ENCODE measurements around the gene MARCHF2.

Gene MARCHF2

GRCh38 chr19:8446061-8446709, 33.1 kb downstream of the MARCHF2 start:
- Histone ChIP-seq H3K27ac (ENCODE audit: extremely low read depth, low read depth, low read length) (peak overlapping the region; percentile 88; the same call in 1 of the 2 replicates), H3K36me3 (ENCODE audit: control insufficient read depth in 2 of 2, insufficient read depth in 1 of 2, low read length in 2 of 2) (peaks cover 0 to 22% of the 10 kb centered on the region in 2 experiments; a peak in 2 of 3 replicates)

GRCh38 chr19:8449830-8450229, 36.7 kb downstream of the MARCHF2 start:
- ChIA-PET POLR2A (interaction anchor here (0.8 to 7.0 kb wide), 3 partner anchors 26 to 64 kb away, joined by 4 to 47 read pairs (median 5); partner anchors contain the start of genes MARCHF2 and ZNF414), CTCF (interaction anchor here (0.6 to 1.1 kb wide), 2 partner anchors 56 to 95 kb away, joined by 3 to 4 read pairs; no protein-coding TSS in a partner anchor)
- peaks cover 35% of the 10 kb centered on the region for H3K4me1 ChIP-seq (ENCODE audit: control insufficient read depth, insufficient read depth, low read length)
- peaks cover 12 to 49% of the 10 kb centered on the region in 2 experiments for H3K36me3 ChIP-seq (ENCODE audit: control insufficient read depth in 2 of 2, insufficient read depth in 1 of 2, low read length in 2 of 2)
- no peaks in the 10 kb centered on the region for H3K9me3 ChIP-seq (ENCODE audit: control insufficient read depth, insufficient read depth, low read depth, low read length)
- 0 out of 2 replicates have a peak, but pooled peaks have one; percentile 37 for TF ChIP-seq ZBTB6 (tag by site-specific recombination; IDR thresholded peaks at IDR 0.05)
- no peak for TF ChIP-seq ZNF843 (tag by site-specific recombination; IDR thresholded peaks at IDR 0.05)
- peak; percentile 60 for TF ChIP-seq ZNF600 (tag by site-specific recombination; IDR thresholded peaks at IDR 0.05)
- no peak for TF ChIP-seq ZNF580 (tag by site-specific recombination; IDR thresholded peaks at IDR 0.05)
- no peak overlapping the region; the same call in 1 of the 2 replicates for H3K27ac ChIP-seq (ENCODE audit: extremely low read depth, low read depth, low read length)
- no peak overlapping the region for H3K4me3 ChIP-seq (ENCODE audit: low read depth, low read length)

More at GRCh38 chr19:8446061-8446709, 33.1 kb downstream of the MARCHF2 start:
- Histone ChIP-seq H3K9me3 (ENCODE audit: control insufficient read depth, insufficient read depth, low read depth, low read length) (no peaks in the 10 kb centered on the region), H3K4me1 (ENCODE audit: control insufficient read depth, insufficient read depth, low read length) (peaks cover 14% of the 10 kb centered on the region), H3K4me3 (ENCODE audit: low read depth, low read length) (peak overlapping the region; percentile 95)
- TF ChIP-seq ZNF580 (tag by site-specific recombination; IDR thresholded peaks at IDR 0.05) (no peak), PRDM1 (tag by site-specific recombination; IDR thresholded peaks at IDR 0.05) (peak; percentile 51; the same call in 1 of the 2 replicates), ZNF350 (tag by site-specific recombination; IDR thresholded peaks at IDR 0.05) (no peak), ZNF146 (tag by site-specific recombination; IDR thresholded peaks at IDR 0.05) (no peak), ZFP37 (tag by site-specific recombination; IDR thresholded peaks at IDR 0.05) (no peak), ZBTB17 (tag by site-specific recombination; IDR thresholded peaks at IDR 0.05) (peak; percentile 94), GFI1B (tag by site-specific recombination; IDR thresholded peaks at IDR 0.05) (no peak), ZNF423 (tag by site-specific recombination; IDR thresholded peaks at IDR 0.05) (no peak), ZNF513 (tag by site-specific recombination; IDR thresholded peaks at IDR 0.05) (no peak)
- CTCF ChIA-PET: interaction anchor here (0.6 to 1.9 kb wide), 4 partner anchors 12 to 92 kb away, joined by 3 to 7 read pairs (median 5); no protein-coding TSS in a partner anchor
- POLR2A ChIA-PET: interaction anchor here (1.0 to 7.0 kb wide), 4 partner anchors 32 to 68 kb away, joined by 3 to 47 read pairs (median 4); partner anchors contain the start of genes MARCHF2 and ZNF414

- H3K4me3 ChIP-seq (ENCODE audit: low read depth, low read length): no peak overlapping the region
- peaks cover 23 to 58% of the 10 kb centered on the region in 2 experiments for H3K36me3 ChIP-seq (ENCODE audit: control insufficient read depth in 2 of 2, insufficient read depth in 1 of 2, low read length in 2 of 2)
- ChIA-PET CTCF (interaction anchor here (0.6 to 1.1 kb wide), 3 partner anchors 9 to 55 kb away, joined by 3 to 4 read pairs (median 3); no protein-coding TSS in a partner anchor), POLR2A (interaction anchor here (0.6 to 2.0 kb wide), 2 partner anchors 62 to 531 kb away, joined by 5 to 7 read pairs; partner anchors contain the start of genes SNAPC2 and ZNF414)
- H3K9me3 ChIP-seq (ENCODE audit: control insufficient read depth, insufficient read depth, low read depth, low read length): no peaks in the 10 kb centered on the region
- peak; percentile 84 for TF ChIP-seq ZIC2 (tag by site-specific recombination; IDR thresholded peaks at IDR 0.05)
- TF ChIP-seq GLIS1 (tag by site-specific recombination; IDR thresholded peaks at IDR 0.05): peak; percentile 26; the same call in 1 of the 2 replicates
- no peak for TF ChIP-seq ZNF510 (tag by site-specific recombination; IDR thresholded peaks at IDR 0.05; ENCODE audit: insufficient replicate concordance)
- peak; percentile 41; the same call in 1 of the 2 replicates for TF ChIP-seq IKZF3 (tag by site-specific recombination; IDR thresholded peaks at IDR 0.05)
- no peak for TF ChIP-seq ZBTB20 (tag by site-specific recombination; IDR thresholded peaks at IDR 0.05)
- TF ChIP-seq KLF9 (tag by site-specific recombination; IDR thresholded peaks at IDR 0.05; ENCODE audit: low read depth): no peak
- peak; percentile 82 for TF ChIP-seq ZNF664 (tag by site-specific recombination; IDR thresholded peaks at IDR 0.05)
- peaks cover 35% of the 10 kb centered on the region for H3K4me1 ChIP-seq (ENCODE audit: control insufficient read depth, insufficient read depth, low read length)
- H3K27ac ChIP-seq (ENCODE audit: extremely low read depth, low read depth, low read length): peak overlapping the region; percentile 43; the same call in 1 of the 2 replicates
Measured at GRCh38 chr19:8451377-8451776, 38.3 kb downstream of the MARCHF2 start.
